Measurements from ENCODE around the gene COL21A1. TPM values are rescaled to one million over a fixed set of nuclear protein-coding genes. Genes with fewer than 3 reads are reported as not detected.

COL21A1 gene
- total RNA-seq (not detected), polyA plus RNA-seq (not detected), total RNA-seq (0 to 0.34 (median 0.04) reads per million in 6 experiments)

DNA sequence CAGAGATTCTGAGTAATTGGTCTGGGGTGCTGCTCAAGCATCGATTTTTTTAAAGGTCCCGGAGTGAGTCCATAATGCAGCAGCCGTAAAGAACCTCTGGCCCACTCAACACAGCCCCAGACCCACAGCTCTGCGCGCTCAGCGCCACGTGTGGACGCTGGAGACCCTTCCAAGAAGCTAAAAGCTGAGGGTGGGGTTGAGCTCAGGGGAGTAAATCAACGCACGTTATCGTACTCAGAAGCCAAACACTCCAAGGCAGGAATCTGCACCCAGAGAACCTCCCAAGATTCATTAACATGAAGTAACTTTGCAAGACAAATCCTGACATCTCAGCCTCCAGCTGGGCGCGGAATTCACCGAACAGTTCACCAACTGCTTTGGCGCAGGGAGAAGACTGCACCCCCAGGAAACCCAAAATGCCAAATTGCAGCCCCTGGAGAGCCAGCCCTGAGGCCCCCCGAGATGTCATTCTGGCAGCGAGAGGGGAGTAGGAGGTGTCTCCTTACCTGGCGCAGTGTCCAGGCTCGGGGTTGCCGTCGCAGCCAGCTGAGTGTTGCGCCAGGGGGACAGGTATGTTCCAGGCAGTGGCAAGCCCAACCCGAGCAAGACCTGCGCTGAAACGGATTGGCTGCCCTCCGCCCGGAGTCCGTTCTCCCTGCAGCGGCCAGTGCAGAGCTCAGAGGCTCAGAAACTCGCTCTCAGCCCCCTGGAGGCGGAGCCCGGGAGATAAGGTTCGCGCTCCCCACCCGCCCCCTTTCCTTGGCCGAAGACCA lies at the start of gene COL21A1:
Gene COL21A1, minus strand, starts transcription at position 700 of the 773 bp plus-strand sequence. CDS start 64,962 bp downstream, outside the sequence.
- Mint-ChIP-seq H3K9me3 (peaks cover 0 to 7% (median 0%) of the 10 kb centered on the region in 9 donors), H3K27me3 (peaks cover 2 to 10% (median 5%) of the 10 kb centered on the region in 5 donors), H3K4me3 (no peak within 1 kb of the TSS), H3K4me1 (no peaks in the 10 kb centered on the region), H3K27ac (no peak within 1 kb of the TSS), H3K36me3 (no peaks in the 10 kb centered on the region)
- POLR2A ChIA-PET, result no interaction called here
- ATAC-seq (no peak), DNase-seq (no peak)

DNA sequence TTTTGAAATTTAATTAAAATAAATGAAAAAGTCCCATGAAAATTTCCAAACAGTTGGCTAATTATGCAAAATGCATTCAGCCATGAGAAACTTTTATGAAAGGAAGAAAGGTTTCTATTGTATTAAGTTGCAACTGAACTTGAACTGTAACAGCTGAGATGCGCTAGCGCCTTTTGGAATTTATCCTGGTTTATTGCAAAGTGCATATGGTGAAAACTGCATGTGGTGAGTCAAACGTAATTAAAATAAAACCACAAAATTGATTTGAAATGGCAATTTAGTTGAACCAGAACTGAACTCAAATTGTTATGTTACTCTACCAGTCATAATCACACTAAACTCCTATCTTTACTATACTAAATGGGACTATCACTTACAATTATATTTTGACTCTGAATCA lies 46.4 kb upstream of the COL21A1 start:
- no peaks in the 10 kb centered on the region for H3K4me1 Mint-ChIP-seq
- ATAC-seq (no peak), DNase-seq (no peak)
- H3K36me3 Mint-ChIP-seq, result no peaks in the 10 kb centered on the region
- no peak overlapping the region for H3K27ac Mint-ChIP-seq
- H3K27me3 Mint-ChIP-seq, result peaks cover 0 to 4% (median 0%) of the 10 kb centered on the region in 5 donors
- POLR2A ChIA-PET, result no interaction called here
- no peak overlapping the region for H3K4me3 Mint-ChIP-seq
- peaks cover 0 to 14% (median 0%) of the 10 kb centered on the region in 9 donors for H3K9me3 Mint-ChIP-seq

DNA sequence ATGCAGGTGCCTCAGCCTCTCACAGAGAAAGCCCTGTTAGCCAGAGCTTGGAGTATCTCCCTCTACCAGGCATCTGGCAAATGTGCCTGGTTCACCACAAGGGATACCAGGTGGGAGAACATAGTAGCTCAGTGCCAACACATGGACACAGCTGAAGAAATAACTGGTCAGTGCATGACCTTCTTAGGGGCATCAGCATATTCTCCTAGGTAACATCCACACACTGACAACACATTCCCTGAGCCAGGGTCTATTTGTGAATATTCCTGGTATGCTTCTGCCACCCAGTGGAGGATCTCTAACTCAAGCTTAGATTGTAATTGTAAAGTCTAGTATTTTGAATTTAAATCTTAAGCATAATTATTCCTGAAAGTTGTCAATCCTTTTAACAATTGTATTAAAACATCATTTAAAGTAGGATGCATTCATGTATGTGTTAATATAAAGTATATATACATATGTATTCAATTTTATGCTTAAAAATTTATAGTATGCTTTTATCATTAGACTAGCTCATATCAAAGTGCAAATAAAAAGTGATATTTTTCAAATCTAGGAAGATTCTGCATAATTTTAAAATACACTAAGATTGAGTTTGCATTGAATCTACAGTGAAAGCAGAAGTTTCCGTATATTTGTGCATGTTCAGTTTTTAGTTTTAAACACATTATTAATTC lies 45.3 kb upstream of the COL21A1 start:
- ATAC-seq (no peak), DNase-seq (no peak)
- H3K4me3 Mint-ChIP-seq, result no peak overlapping the region
- H3K9me3 Mint-ChIP-seq, result peaks cover 0 to 2% (median 0%) of the 10 kb centered on the region in 9 donors
- POLR2A ChIA-PET, result no interaction called here
- H3K27ac Mint-ChIP-seq, result no peak overlapping the region
- no peaks in the 10 kb centered on the region for H3K36me3 Mint-ChIP-seq
- H3K27me3 Mint-ChIP-seq, result peaks cover 0 to 1% (median 0%) of the 10 kb centered on the region in 5 donors
- H3K4me1 Mint-ChIP-seq, result no peaks in the 10 kb centered on the region

GRCh38 chr6:56291302-56291917 lies 44.0 kb upstream of the COL21A1 start:
- Mint-ChIP-seq H3K27ac (no peak overlapping the region), H3K4me3 (no peak overlapping the region), H3K27me3 (no peaks in the 10 kb centered on the region), H3K36me3 (no peaks in the 10 kb centered on the region), H3K4me1 (no peaks in the 10 kb centered on the region), H3K9me3 (peaks cover 0 to 2% (median 0%) of the 10 kb centered on the region in 9 donors)
- ATAC-seq (no peak), DNase-seq (no peak)
- POLR2A ChIA-PET, result no interaction called here

DNA sequence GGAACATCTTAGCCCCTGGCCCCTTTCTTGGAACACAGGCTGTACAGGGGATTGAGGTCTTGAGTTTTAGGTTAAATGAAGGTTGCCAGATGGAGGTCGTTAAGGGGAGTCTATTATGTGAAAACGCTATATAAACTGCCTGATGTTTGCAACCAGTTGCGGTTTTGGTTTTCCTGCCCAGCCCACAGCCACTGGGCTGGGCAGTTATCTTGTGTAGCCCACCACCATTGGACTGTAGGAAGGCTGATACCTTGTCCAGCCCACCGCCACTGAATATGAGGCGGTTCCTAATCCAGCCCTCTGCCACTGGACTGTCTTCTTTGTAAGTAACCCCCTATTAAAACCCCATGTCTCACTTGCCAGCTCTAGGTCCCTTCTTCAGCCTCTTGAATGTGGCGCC lies 42.3 kb upstream of the COL21A1 start:
- Mint-ChIP-seq H3K4me1 (no peaks in the 10 kb centered on the region), H3K27ac (no peak overlapping the region), H3K27me3 (peaks cover 0 to 8% (median 0%) of the 10 kb centered on the region in 5 donors), H3K36me3 (no peaks in the 10 kb centered on the region), H3K9me3 (peaks cover 0 to 2% (median 0%) of the 10 kb centered on the region in 9 donors), H3K4me3 (no peak overlapping the region)
- DNase-seq, result no peak
- ATAC-seq, result no peak
- POLR2A ChIA-PET, result no interaction called here

DNA sequence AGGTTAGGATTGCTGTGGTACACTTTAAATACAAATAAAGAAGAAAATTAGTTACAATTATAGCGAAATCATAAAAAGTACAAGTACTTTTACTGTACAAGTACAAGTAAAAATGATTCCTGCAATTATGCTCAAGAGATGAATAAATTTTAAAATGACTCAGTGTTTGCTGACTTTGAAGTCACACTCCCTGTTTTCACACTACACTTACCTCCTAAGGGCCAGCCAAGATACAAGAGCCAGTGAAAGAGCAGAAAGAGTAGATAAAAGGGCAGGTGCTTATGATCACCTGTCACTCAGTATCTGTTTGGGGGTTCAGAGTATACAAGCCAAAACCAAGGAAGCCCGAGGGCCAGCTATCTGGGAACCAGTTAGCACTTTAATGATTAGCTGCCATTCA lies 41.0 kb upstream of the COL21A1 start:
- ATAC-seq (no peak), DNase-seq (no peak)
- Mint-ChIP-seq H3K4me3 (no peak overlapping the region), H3K36me3 (no peaks in the 10 kb centered on the region), H3K4me1 (no peaks in the 10 kb centered on the region), H3K27ac (no peak overlapping the region), H3K27me3 (peaks cover 0 to 10% (median 0%) of the 10 kb centered on the region in 5 donors), H3K9me3 (peaks cover 0 to 2% (median 0%) of the 10 kb centered on the region in 9 donors)
- POLR2A ChIA-PET, result no interaction called here

- ATAC-seq (no peak), DNase-seq (no peak)
- POLR2A ChIA-PET, result no interaction called here
- H3K27ac Mint-ChIP-seq, result no peak overlapping the region
- H3K4me3 Mint-ChIP-seq, result no peak overlapping the region
- peaks cover 0 to 10% (median 0%) of the 10 kb centered on the region in 5 donors for H3K27me3 Mint-ChIP-seq
- H3K36me3 Mint-ChIP-seq, result no peaks in the 10 kb centered on the region
- peaks cover 0 to 3% (median 0%) of the 10 kb centered on the region in 9 donors for H3K9me3 Mint-ChIP-seq
- no peaks in the 10 kb centered on the region for H3K4me1 Mint-ChIP-seq
Measured at GRCh38 chr6:56282391-56282790, 35.0 kb upstream of the COL21A1 start.

- H3K27ac Mint-ChIP-seq, result no peak overlapping the region
- peaks cover 0 to 6% (median 0%) of the 10 kb centered on the region in 5 donors for H3K27me3 Mint-ChIP-seq
- DNase-seq, result no peak
- no peaks in the 10 kb centered on the region for H3K36me3 Mint-ChIP-seq
- H3K4me1 Mint-ChIP-seq, result no peaks in the 10 kb centered on the region
- peaks cover 0 to 3% (median 1%) of the 10 kb centered on the region in 9 donors for H3K9me3 Mint-ChIP-seq
- no peak for ATAC-seq
- POLR2A ChIA-PET, result no interaction called here
- no peak overlapping the region for H3K4me3 Mint-ChIP-seq
Measured at GRCh38 chr6:56280126-56280525, 32.7 kb upstream of the COL21A1 start.

DNA sequence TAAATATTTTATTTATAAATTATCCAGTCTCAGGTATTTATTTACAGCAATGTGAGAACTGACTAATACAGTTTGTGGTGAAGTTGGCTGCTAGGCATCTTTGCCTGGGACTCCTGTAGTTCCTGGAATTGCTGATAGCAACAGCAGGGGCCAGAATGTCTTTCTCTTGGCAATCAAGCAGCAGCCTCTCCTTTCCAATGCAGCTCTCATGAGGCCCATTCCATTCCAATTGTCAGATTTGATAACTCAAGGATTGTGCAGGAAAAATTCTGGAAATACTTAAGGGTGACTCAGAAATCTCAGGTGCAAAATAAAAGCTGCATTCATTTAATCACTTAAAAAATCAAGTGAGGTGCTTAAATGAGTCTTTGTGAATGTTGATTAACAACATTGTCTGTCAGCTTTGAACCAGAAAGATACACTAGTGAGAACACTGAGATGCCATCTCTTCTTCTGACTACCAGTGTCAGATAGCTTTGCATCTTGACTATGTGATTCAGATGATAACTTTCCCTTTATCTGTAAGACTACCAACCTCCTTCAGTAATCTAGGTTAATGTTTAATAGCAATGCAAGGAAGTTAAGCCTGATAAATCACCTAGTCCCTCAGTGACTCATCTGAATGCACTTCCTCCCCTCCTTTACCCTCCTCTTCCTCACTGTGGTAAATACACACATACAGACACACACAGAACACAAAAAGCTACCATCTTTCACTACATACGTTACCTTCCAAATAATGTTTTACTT lies 32.1 kb upstream of the COL21A1 start:
- Mint-ChIP-seq H3K27ac (no peak overlapping the region), H3K27me3 (no peaks in the 10 kb centered on the region), H3K4me1 (no peaks in the 10 kb centered on the region), H3K36me3 (no peaks in the 10 kb centered on the region), H3K4me3 (no peak overlapping the region), H3K9me3 (peaks cover 0 to 8% (median 2%) of the 10 kb centered on the region in 9 donors)
- POLR2A ChIA-PET, result no interaction called here
- ATAC-seq (no peak), DNase-seq (no peak)

- H3K36me3 Mint-ChIP-seq, result no peaks in the 10 kb centered on the region
- no peaks in the 10 kb centered on the region for H3K27me3 Mint-ChIP-seq
- no peak overlapping the region for H3K4me3 Mint-ChIP-seq
- POLR2A ChIA-PET, result no interaction called here
- no peak overlapping the region for H3K27ac Mint-ChIP-seq
- ATAC-seq (no peak), DNase-seq (no peak)
- peaks cover 2 to 18% (median 5%) of the 10 kb centered on the region in 9 donors for H3K9me3 Mint-ChIP-seq
- no peaks in the 10 kb centered on the region for H3K4me1 Mint-ChIP-seq
Measured at GRCh38 chr6:56278171-56278591, 30.8 kb upstream of the COL21A1 start.

DNA sequence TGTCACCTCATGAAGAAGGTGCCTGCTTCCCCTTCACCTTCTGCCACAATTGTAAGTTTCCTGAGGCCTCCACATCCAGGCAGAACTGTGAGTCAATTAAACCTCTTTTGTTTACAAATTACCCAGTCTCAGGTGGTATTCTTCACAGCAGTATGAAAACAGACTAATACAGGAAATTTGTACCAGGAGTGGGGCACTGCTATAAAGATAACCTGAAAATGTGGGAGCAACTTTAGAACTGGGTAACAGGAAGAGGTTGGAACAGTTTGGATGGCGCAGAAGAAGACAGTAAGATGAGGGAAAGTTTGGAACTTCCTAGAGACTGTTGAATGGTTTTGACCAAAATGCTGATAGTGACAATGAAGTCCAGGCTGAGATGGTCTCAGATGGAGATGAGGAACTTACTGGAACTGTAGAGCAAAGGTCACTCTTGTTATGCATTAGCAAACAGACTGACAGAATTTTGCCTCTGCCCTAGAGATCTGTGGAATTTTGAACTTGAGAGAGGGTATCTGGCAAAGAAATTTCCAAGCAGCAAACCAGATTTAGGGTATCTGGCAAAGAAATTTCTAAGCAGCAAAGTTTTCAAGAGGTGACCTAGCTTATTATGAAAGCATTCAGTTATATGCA lies 23.5 kb upstream of the COL21A1 start:
- peaks cover 5 to 51% (median 31%) of the 10 kb centered on the region in 9 donors for H3K9me3 Mint-ChIP-seq
- H3K4me3 Mint-ChIP-seq, result no peak overlapping the region
- no peaks in the 10 kb centered on the region for H3K4me1 Mint-ChIP-seq
- ATAC-seq (no peak), DNase-seq (no peak)
- H3K27ac Mint-ChIP-seq, result no peak overlapping the region
- H3K36me3 Mint-ChIP-seq, result peaks cover 0 to 4% (median 2%) of the 10 kb centered on the region in 3 donors
- POLR2A ChIA-PET, result no interaction called here
- H3K27me3 Mint-ChIP-seq, result no peaks in the 10 kb centered on the region

DNA sequence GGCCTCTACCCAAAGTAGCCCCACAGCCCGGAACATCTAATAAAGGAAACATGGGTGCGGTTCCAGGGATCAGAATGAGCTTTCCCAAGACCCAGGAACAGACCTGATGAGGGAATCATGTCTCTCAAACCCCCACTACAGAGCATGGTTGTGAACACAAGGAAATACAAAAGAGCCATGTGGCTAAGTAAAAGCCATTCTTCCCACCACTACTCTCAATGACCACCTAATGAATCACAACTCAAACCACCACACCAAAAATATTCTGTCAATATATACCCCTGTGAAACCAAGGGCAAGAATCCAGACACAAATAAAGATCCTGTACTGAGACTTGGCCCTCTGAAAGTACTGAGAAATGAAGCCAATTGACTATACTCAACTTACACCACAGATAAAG lies 20.9 kb upstream of the COL21A1 start:
- no peak overlapping the region for H3K27ac Mint-ChIP-seq
- POLR2A ChIA-PET, result no interaction called here
- H3K4me3 Mint-ChIP-seq, result no peak overlapping the region
- peaks cover 0 to 4% (median 2%) of the 10 kb centered on the region in 3 donors for H3K36me3 Mint-ChIP-seq
- H3K9me3 Mint-ChIP-seq, result peaks cover 3 to 46% (median 23%) of the 10 kb centered on the region in 9 donors
- H3K27me3 Mint-ChIP-seq, result no peaks in the 10 kb centered on the region
- ATAC-seq (no peak), DNase-seq (no peak)
- H3K4me1 Mint-ChIP-seq, result no peaks in the 10 kb centered on the region
